HG03095 (cell line): Measurements from ENCODE around the gene SCYGR4.
"Not testable (repeated sequence)": the region's sequence is repeated elsewhere in the genome, so short reads cannot be mapped to it uniquely, and the experiment has no call there.

ENCODE experiments used
- ATAC-seq: cut with Tn5 transposase; IDR thresholded peaks from one replicate; pipeline ENCODE4 v1.9.1; 2021; ENCODE audit warnings: moderate library complexity; ENCODE audit not compliant: unreplicated experiment

Gene SCYGR4, protein sequence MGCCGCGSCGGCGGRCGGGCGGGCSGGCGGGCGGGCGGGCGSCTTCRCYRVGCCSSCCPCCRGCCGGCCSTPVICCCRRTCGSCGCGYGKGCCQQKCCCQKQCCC

DNA sequence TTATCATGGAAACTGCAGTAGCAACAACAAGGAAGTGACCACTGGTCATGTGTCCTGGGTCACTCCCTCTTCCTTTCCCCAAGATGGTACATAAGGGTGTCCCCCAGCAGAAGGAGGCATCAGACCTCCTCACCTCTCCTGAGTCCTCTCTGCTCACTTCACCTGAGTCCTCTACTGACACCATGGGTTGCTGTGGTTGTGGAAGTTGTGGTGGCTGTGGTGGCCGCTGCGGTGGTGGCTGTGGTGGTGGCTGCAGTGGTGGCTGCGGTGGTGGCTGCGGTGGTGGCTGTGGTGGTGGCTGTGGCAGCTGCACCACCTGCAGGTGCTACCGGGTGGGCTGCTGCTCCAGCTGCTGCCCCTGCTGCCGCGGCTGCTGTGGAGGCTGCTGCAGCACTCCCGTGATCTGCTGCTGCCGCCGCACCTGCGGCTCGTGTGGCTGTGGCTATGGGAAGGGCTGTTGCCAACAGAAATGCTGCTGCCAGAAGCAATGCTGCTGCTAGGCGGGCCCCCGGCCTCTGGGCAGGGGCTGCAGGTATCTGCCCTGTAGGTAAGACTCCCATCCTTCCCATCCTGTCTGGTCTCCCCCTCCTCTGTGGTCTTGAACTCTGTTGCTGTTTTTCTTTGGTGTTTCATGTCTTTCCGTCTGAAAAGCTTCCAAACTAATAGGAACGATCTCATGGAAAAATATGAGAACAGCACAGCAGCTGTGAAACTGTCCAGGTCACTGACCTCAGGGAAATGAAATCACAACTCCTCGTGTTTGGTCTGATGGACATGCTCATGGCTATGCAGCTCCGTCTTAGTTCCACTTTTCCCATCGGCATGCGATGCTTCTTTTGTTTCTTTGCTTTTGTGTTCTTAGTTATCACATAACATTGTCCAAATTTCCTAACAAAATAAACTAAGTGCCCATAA is at the start of gene SCYGR4:
Gene SCYGR4, plus strand, starts transcription at position 183 of the 915 bp plus-strand sequence. Its CDS starts 0 bp downstream, at position 183.
- no peak for ATAC-seq

DNA sequence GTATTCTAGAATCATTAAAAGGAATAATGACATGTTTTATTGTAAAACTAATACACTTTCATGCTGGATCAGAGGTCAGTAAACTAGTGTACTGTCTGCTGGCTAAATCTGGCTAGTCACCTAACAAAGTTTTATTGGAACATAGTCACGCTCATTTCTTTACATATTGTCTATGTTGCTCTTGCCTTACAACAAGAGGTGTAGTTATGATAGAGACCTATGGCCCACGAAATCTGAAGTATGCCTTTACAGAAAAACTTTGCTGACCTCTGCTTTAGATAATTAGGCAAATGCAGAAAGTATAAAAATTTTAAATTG is 48.5 kb upstream of the SCYGR4 start:
- no peak for ATAC-seq

DNA sequence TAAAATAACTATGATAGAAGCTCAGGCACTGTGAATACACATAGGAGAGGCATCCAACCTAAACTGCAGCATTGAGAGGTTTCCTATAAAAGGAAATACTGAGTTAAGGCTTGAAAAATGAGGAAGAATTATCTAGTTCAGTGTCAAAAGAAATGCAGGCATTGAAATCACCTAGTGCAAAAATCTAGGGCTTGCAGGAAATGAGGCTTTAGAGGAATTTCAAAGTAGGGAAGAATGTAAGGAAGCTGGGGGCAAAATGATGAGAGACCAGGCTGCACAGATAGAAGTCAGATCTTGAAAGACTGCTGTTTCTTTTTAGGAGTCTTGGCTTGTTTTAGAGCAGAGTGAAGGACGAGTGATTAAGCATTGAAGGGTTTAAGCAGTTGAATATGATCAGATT is 46.7 kb upstream of the SCYGR4 start:
- no peak for ATAC-seq

DNA sequence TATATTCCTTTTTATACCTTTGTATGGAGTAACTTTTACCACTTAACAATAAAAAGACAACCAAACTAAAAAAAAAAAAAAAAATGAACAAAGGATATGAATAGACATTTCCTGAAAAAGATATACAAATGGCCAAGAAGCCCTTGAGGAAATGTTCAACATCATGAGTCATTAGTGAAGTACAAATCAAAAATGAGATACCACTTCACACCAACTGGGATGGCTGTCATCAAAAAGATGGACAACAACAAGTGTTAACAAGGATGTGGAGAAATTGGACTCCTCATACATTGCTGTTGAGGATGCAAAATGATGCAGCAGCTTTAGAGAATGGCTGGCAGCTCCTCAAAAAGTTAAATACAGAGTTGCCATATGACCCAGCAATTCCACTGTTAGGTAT is 41.2 kb upstream of the SCYGR4 start:
- no peak for ATAC-seq

DNA sequence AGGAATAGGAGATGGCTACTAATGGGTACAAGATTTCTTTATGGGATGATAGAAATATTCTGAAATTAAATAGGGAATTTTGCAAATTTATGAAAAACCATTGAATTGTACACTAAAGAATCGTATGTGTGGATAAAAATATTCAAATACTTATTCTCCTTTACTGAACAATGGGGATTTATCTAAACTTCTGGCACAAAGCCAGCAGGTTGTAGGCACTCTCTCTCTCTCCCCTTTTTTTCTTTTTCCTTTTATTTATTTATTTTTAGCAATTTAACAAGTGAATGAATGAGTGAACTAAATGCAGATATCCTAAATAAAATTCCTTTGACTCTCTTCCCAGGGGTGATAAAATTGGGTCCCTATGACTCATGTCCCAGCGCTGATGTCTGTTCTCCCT is 40.5 kb upstream of the SCYGR4 start:
- ATAC-seq = no peak

DNA sequence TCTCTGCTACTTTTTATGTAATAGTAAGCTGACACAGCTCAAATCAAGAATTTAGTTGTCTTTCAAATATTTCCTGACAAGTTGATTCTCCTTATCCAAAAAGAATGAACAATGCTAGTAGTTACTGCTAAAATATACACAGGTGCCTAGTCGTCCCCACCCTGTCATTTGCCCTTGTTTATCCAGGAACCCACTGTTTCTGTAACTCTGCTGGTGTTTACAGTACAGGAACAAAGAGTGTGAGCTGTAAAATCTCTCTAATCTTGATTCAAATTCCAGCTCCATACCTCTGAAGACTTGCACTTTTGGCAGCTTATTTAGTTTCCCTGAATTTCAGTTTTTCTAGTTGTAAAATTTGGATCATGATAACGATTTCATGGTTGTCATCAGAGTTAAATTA is 39.7 kb upstream of the SCYGR4 start:
- no peak for ATAC-seq

DNA sequence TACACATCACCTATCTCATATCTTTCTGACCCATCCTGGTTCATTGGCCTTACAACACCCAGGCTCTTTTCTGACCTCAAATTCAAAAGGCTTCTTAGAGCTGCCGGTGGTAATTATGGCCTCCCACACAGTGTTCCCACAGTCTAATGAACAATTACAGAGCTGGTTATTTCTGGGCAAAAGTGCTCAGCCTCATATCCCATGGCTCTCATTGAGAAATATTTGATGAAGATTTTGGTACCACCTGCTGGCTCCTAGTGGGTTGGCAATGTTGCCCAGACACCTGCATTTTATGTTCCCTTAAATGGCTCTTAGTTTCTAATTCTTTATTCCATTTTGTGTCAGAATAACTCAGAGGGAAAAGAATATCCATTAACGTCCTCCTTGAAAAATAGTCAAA is 38.7 kb upstream of the SCYGR4 start:
- no peak for ATAC-seq

DNA sequence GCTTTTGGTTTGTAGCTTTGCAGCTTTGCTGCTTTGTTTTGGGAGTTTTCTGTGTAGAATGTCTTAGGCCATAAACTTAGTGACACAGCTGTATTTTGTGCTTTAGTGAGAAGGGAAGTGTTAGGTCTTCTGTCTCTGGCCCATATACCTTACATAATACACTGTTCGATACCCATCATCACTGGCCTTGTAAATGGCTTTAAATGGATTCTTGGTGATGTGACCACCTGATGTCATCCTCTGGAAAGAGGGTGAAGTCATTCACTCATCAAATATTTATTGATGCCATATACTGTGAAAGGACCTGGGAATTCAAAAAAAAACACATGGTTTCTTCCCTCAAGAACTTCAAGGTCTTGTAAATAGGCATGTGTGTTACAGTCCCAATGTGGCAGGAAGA is 37.5 kb upstream of the SCYGR4 start:
- ATAC-seq = no peak

DNA sequence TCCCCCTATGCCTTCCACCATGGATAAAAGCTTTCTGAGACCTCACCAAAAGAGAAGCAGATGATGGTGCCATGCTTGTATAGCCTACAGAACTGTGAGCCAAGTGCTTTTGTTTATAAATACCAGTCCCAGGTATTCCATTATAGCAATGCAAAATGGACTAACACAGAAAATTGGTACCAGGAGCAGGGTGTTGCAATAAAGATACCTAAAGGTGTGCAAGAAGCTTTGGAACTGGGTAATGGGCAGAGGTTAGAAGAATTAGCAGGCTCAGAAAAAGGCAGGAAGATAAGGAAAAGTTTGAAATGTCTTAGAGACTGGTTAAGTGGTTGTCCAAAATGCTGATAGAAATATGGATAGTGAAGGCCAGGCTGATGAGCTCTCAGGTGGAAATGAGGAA is 34.9 kb upstream of the SCYGR4 start:
- ATAC-seq = no peak

DNA sequence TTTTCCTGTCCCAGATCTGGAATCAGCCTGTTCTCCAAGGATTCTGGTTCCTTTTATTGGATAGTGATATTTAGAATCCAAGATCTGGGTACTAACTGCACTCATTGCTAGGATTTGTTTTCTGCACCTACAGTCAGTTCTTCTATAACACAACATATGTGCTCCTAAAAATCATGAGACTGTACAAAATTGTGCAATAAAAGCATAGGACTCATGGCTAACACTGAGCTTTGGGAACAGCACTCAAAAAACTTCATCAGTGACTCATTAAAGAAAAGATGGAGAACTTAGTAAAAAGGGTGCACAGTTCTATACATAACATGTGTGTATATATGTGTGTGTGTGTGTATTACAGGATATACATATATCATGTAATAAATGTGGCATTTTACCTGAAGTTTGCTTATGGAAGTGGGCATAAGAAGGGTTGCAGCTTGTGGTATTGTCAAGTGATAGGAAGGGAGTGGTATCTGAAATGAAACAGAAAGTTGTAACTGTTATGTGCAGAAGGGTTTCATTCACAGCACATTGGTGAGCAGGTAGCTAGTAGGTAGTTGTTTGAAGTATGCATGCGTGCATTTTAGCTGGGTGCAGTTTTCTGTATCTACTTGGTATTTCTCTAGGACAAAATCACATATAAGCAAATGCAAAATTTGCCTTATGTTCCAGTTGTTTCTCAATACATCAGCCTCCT is 24.5 kb upstream of the SCYGR4 start:
- ATAC-seq = no peak

DNA sequence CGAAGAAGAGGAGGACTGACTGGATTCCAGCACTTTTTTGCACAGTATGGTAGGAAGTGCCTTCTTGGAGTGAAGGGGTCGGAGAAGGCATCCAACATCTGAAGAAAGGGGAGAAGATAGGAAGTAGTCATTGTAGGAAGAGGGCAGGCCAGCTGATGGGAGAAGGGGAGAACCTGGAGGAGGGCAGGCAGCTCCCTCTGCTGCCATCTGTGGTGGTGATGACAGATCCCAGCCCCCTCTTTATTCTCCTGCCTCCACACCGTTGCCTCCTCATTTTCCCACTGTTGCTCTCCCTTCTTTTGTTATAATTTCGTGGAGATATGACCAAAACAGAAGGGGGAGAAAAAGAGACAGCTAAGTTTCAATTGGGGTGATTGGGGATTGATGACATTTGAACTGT is 21.5 kb upstream of the SCYGR4 start:
- ATAC-seq = no peak

DNA sequence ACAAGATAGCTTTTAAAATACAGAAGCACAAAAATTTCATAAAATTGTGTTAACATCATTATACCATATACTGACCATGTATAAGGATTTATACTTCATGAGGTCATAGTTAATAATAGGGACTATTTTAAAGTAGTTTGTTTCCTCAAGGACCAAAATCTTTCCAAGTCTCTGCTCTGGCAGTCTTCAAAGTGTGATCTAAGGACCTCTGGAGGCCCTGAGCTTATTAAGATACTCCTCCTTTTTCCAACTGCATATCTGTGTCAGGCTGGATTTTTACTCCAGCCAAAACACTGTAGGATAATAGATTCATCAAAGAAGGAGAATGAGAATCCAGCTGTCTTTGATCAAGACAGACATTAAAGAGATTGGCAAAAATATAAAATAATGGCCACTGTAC is 20.3 kb upstream of the SCYGR4 start:
- ATAC-seq = no peak

DNA sequence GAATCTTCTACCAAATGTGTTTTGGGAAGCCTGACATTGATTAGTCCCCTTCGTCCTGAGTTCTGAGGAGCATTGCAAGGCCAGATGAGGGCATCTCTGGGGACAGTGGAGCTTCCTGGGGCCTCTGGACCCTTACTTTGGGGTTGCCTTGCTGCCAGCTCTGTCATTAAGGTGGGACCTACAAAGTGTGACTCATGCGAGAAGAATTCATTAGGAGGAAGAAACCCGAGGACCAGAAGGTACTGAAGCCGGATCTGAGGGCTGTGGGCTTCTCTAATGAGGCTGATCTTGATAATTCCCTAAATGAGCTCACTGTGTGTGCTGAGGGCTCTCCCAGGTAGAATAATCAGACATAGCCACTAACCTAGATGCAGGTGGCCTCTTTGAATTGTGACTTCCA is 19.3 kb upstream of the SCYGR4 start:
- ATAC-seq = no peak

DNA sequence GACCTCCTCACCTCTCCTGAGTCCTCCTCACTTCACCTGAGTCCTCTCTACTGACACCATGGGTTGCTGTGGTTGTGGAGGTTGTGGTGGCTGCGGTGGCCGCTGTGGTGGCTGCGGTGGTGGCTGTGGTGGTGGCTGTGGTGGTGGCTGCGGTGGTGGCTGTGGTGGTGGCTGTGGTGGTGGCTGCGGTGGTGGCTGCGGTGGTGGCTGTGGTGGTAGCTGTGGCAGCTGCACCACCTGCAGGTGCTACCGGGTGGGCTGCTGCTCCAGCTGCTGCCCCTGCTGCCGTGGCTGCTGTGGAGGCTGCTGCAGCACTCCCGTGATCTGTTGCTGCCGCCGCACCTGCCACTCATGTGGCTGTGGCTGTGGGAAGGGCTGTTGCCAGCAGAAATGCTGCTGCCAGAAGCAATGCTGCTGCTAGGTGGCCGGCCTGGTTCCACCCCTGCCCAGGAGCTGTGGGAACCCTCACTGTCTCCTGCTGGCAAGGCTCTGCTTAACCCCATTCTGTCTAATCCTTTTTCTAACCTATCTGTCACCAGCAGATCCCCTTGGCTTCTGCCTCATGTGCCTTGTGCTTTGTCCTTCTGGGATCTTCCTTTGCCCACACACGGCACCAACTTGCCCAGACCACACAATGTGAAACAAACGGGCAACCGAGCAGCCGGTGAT is 18.3 kb upstream of the SCYGR4 start, which contains the start of gene SCYGR2:
Gene SCYGR2, plus strand, starts transcription at position 59 of the 669 bp plus-strand sequence. Its CDS starts 0 bp downstream, at position 59.
- not testable (repeated sequence) for ATAC-seq

DNA sequence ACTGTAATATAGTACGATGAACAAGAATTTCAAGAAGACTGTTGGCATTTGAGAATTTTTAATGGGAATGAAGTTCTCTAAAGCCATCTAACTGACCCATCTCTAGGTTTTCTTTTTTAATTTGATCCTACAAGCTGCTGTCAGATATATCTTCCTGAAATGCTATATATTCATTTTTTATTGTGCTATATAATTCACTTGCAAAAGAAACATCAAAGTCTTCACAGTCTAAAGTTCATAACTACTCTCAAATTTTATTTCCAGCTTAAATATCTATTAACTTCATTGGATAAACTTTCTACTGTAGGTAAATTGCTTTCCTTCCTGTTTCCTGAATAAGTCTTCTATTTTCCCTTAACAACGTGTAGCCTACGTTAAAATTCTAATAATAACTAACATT is 14.9 kb upstream of the SCYGR4 start:
- ATAC-seq = no peak

DNA sequence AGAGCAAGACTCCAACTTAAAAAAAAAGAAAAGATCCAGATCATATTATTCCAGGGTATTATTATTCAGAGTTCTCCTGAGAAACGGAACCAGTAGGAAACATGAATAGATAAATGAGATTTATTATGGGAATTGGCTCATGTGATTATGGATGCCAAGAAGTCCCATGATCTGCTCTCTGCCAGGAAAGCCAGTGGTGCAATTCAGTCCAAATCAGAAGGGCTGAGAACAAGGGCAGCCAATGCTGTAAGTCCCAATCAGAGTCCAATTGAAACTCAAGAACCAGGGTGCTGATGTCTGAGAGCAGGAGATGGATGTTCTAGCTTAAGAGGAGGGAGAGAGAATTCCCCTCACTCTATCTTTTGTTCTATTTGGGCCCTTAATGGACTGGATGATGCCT is 10.8 kb upstream of the SCYGR4 start:
- ATAC-seq = no peak

DNA sequence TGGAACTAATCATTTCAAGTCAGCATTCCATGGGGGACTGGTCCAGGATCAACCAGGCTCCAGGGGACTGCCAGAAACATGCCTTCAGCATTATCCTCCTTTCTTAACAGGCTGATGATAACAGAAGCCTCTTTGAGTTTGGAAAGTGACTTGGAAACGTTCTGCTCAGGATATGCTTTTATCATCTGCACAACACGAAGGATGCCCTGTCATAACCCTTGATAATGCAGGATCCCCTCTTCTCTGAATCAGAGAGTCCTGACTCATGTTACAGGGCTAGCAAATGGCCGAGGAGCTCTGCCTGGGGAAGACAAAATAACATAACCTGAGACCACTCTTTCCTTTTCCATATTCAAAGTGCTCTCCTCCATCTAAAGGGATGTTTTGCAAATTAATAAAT is 9.4 kb upstream of the SCYGR4 start:
- ATAC-seq = no peak

DNA sequence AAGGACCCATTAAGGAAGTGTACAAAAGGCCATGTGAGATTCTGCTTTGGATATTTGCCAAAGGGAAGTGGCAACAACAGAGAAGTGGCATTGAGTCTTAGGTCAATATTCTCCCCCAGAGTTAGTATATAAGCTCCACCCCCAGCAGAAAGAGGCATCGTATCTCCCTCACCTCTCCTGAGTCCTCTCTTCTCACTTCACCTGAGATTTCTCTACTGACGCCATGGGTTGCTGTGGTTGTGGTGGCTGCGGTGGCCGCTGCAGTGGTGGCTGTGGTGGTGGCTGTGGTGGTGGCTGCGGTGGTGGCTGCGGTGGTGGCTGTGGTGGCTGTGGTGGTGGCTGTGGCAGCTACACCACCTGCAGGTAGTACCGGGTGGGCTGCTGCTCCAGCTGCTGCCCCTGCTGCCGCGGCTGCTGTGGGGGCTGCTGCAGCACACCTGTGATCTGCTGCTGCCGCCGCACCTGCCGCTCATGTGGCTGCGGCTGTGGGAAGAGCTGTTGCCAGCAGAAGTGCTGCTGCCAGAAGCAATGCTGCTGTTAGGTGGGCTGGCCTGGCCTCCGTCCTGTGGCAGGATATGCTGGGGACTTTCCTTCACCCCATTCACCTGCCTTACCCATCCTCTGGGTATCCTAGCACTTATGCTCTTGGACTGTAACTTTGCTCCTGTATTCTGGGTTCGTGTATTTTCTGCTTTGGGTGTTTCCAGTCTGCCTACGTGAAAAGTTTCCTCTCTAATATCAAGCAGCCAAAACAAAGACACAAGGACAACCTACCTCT is 8.5 kb upstream of the SCYGR4 start:
- ATAC-seq = no peak

DNA sequence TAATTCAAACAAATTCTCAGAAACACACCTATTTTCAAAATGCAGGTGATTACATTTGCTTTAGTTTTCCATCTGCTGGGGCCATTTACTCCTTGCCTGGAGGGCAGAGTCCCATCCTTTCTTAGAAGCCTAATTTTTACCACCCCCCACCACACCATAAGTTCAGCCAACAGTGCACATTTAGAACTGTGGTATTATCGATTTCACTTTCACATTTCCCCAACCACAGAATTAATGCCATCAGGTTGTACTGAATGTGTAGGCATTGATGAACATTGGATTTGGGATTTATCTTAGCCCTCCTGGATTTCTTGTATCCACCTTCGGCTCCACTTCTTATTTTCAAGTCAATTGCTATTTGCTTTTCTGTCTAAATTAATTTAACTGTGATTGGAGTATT is 7.2 kb upstream of the SCYGR4 start:
- no peak for ATAC-seq

DNA sequence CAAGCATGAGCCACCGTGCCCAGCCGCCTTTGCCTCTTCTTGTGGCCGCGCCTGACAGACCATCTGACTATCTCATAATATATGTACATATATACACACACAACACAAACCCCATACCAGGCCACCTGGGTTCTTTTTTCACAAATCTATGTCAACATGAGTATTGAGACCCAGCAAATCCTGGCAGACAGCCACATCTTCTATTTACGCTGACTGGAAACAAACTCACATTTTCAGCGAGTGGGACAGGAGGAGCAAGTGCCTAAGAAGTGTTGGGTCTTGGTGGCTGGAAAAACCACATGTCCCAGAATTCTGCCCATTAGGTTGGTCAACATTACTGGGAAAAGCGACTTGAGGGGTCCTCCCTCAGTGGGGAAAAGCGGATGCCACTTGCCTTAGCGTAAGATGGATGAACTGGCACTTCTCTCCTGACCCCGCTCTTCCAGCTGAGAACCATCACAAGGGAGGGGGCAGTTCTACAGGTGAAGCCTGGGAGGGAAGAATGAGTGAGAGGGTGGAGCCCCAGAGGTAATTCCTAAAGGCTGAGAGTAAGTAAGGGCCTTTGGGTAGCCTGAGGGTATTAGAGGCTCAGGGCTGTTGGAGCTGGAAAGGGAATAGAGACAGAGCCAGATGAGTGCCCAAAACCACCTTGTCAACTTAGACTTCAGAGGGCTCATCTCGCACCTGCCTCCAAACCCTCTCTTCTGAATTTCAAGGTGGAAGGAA is 4.6 kb upstream of the SCYGR4 start:
- no peak for ATAC-seq
